ENCODE data around the gene DNAH17.

The DNAH17 gene

GRCh38 chr17:78575340-78575739 lies 1.9 kb downstream of the DNAH17 start:
- DNase-seq (ENCODE audit: low read depth), result no peak

- DNase-seq (ENCODE audit: low read depth), result no peak
These were observed 3.2 kb downstream of the DNAH17 start for GRCh38 chr17:78573955-78574354.

GRCh38 chr17:78572239-78573205 lies 4.7 kb downstream of the DNAH17 start:
- DNase-seq (ENCODE audit: low read depth), result no peak

GRCh38 chr17:78571329-78571728 lies 5.9 kb downstream of the DNAH17 start:
- no peak for DNase-seq (ENCODE audit: low read depth)

DNA sequence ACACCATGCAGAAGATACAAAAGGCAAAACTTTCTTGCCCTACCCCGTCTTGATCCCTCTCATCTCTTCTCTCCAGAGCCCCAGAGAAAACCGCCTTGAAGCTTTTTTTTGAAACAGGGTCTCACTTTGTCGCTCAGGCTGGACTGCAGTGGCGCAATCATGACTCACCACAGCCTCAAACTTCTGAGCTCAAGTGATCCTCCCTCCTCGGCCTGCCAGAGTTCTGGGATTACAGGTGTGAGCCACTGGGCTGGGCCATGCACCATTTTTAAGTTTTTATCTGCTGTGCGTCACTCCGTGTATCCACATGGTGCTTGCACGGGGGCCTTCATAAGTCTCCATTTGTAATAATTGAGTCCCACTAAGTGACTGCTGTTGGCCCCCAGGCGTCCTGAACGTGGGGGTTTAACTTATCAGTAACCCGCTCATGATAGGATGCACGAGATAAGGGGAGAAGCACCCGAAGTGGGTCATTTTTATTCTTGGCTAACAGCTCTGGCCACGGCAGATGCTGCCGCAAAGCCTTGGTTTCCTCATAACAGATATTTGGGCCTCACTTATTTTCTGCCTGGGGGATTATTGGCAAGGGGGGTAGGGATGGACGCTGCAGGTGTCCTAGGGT lies 8.6 kb downstream of the DNAH17 start:
- no peak for DNase-seq (ENCODE audit: low read depth)

- no peak for DNase-seq (ENCODE audit: low read depth)
These were observed 9.2 kb downstream of the DNAH17 start for GRCh38 chr17:78567991-78568390.

DNA sequence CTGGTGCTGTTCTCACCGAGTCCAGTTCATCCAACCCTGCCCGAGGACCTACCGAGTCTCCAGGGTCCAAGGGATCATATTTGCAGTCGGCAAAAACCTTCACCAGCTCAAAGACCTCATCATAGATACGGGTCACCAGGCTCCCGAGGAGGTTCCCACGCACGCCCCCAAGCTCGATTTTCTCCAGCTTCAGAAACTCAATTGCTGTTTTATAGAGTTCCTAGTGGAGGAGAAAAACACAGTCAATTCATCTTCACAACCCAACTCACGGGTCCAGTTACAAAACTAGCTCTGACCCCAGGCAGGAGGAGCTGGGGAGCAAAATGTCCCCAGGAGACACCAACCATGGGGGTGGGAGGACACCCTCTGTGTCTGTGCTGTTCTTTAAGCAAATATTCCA lies 10.2 kb downstream of the DNAH17 start:
- DNase-seq (ENCODE audit: low read depth), result no peak

DNA sequence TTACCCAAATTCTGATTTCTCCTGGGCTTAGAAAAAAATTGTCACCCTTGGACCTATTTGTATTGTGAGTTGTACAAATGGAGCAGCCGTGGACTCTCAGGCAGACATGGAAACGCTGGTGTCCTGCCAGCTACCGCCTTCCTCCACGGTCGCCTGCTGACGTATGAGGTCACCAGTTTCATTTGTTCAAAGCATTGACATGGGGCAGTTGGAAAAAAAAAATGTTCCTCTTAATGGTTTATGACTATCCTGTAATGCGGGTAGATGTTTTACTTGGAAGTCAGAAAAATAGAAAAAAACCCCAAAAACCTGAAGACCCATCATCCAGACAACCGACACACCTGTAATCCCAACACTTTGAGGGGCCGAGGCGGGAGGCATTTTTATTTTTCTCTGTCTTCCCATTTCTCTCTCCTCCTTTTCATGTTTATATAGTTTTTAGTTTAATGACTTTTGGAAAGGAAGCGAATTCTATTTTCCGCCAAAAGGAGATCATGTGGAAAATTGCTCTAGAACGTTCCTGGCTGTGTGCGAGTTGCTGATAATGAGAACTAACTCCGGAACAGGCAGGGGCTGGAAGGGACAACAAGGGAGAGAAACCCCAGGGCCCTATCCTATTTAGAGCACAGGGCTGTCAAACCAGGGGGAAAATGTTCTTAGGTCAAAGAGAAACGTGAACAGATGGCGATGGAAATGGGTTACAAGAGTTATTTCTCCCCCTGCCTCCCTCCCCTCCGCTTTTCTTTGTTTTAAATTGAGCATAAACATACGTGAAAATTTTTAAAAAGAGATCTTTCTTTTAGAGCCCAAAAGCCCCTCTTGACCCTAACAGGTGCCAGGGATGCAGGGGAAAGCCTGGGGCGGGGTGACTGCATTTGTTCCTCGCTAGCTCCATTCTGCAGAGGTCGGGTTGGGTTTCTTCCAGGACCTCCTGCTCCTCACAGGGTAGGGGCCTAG lies 13.7 kb downstream of the DNAH17 start:
- no peak for DNase-seq (ENCODE audit: low read depth)

- no peak for DNase-seq (ENCODE audit: low read depth)
These were observed 14.5 kb downstream of the DNAH17 start for GRCh38 chr17:78562734-78563133.

- DNase-seq (ENCODE audit: low read depth), result no peak
These were observed 16.0 kb downstream of the DNAH17 start for GRCh38 chr17:78561166-78561565.

DNA sequence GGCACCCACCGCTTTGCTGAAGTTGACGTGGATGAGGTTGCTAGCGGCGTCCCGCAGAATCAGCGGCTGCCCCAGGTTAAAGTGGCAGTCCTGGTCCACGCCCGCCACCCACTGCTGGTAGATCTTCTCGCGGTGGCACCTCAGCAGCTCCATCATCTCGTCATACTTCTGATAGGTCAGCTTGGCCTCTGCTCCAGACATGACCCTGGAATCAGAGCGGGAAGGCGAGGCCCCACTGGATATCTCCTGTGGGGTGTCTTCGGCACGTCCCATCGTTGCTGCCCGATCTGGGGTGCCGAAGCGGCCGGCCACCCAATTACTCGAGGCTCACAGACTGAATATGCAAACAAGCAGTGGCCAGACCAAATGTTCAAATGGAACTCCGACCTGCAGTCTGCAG lies 16.5 kb downstream of the DNAH17 start:
- DNase-seq (ENCODE audit: low read depth), result no peak

GRCh38 chr17:78559749-78560368 lies 17.3 kb downstream of the DNAH17 start:
- DNase-seq (ENCODE audit: low read depth), result no peak

DNA sequence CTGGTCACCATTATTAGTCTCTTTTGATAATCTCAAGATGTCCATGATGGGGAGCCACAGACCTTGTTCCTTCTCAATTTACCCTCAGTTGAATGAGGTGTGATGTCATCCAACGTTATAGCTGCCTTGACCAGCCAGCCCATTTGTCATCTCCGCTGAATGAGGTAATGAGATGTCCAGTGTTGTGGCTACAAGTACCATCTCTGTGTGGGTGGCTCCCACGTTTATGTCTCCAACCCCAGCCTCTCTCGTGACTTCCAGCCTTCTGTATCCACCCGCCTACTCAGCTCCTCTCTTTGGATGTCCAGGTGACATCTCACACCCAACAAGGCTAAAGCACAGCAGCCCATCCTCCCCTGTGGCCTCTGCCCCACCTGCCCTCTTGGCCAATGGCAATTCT lies 18.2 kb downstream of the DNAH17 start:
- no peak for DNase-seq (ENCODE audit: low read depth)

DNA sequence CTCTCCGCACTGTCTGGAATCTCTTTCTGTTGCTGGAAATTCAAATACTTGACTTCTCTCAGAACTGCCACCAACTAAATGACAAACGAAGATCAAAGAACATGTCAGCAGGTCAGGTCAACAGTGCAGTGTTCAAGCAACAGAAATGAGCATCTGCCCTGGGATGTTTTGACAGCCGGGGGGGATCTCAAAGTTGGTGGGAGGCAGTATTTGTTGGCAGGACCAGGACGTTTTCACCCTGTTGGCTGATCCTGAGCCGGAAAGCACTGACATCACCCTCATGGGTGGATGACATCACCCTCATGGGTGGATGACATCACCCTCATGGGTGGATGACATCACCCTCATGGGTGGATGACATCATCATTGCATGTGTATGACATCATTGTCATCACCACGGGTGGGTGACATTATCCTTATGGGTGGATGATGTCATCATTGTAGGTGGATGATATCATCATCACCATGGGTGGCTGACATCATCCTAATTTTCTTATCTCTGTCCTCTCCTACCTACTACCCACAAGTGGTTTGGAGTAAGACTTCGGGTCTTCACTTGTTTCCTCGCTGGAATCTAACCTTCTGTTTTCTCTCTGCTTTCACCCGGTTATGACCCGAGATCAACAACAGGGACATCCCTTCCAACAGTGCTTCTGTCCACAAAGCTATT lies 18.9 kb downstream of the DNAH17 start:
- no peak for DNase-seq (ENCODE audit: low read depth)

GRCh38 chr17:78557598-78558039 lies 19.6 kb downstream of the DNAH17 start:
- DNase-seq (ENCODE audit: low read depth), result peak; percentile 48

DNA sequence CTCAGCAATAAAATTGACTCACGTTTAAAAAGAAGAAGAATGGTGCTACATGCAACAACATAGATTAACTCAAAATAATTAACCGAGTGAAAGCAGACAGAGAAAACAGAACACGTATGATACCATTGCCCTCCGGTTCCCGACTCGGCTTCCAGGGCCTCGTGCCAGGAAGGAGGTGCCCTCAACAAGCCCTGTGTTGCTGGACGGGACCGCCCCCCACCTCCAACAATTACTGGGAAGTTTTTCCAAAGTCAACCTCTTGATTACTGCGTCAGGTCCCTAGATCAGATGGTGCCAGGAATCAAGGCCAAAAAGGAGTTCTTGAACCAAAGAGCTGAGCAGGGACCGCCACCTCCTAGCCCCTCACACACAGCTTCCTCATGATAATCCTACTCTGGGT lies 20.4 kb downstream of the DNAH17 start:
- DNase-seq (ENCODE audit: low read depth), result no peak

GRCh38 chr17:78555746-78556401 lies 21.3 kb downstream of the DNAH17 start:
- DNase-seq (ENCODE audit: low read depth), result no peak

DNA sequence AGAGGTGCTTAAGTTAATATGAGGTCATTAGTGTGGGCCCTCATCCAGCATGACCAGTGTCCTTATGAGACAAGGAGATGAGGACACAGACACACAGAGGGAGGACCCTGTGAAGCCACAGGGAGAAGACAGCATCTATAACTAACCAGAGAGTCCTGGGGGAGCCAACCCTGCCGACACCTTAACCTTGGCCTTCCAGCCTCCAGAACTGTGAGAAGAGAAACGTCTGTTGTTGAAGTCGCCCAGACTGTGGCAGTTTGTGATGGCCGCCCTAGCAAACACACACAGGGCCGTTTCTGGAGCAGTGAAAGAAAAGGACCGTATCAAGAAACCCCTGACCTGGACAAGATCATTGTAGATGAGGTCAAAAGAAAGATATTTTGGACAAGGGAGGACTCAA lies 26.7 kb downstream of the DNAH17 start:
- DNase-seq (ENCODE audit: low read depth), result no peak

DNA sequence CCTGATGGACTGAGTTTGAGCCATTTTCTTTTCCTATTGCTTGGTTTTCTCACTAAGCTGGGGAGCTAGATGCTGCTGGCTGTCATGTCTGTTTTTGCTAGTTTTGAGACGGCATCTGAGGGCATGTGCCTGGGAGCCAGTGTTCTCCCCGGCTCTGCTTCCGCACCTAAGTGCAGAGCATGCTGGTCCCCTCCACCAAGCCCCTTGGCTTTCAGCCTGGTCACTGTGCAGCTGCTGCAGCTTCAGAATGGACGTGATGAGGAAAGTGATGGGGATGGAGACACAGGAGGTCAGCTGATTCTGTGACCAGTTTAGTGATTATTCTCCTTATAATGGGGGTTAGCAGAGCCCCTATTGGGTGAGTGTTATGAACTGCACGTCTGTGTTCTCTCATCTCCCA lies 28.5 kb downstream of the DNAH17 start:
- DNase-seq (ENCODE audit: low read depth), result no peak

GRCh38 chr17:78547035-78547434 lies 30.2 kb downstream of the DNAH17 start:
- no peak for DNase-seq (ENCODE audit: low read depth)

DNA sequence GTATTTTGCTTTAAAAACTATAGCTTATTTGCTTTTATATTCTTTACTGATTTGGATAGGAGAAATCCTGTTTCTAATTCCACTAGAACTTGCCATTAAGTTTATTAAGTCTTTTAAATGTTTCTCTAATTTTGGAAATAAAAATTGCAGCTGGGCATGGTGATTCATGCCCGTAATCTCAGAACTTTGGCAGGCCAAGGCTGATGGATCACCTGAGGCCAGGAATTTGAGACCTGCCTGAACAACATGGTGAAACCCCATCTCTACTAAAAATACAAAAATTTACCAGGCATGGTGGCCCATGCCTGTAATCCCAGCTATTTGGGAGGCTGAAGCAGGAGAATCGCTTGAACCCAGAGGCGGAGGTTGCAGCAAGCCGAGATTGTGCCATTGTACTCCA lies 30.7 kb downstream of the DNAH17 start:
- DNase-seq (ENCODE audit: low read depth), result no peak

Measured in GM04504 (cell line).